Chondrocyte (in vitro differentiated cells): ENCODE measurements around the gene SST. TPM values are rescaled to one million over a fixed set of nuclear protein-coding genes. Genes with fewer than 3 reads are reported as not detected.

ENCODE experiments used
- DNase-seq: peaks from one replicate; pipeline ENCODE4 v3.0.0; 2021; ENCODE audit warnings: mixed read lengths, low spot score
- H3K27ac Mint-ChIP-seq: one replicate; pipeline ENCODE4 v1.8.0; 2021; ENCODE audit warnings: mild to moderate bottlenecking, moderate library complexity, mixed read lengths; ENCODE audit not compliant: unreplicated experiment
- H3K27me3 Mint-ChIP-seq: 2 replicates; pipeline ENCODE4 v1.8.0; 2021; ENCODE audit warnings: low read depth, mixed read lengths
- H3K36me3 Mint-ChIP-seq: 2 replicates; pipeline ENCODE4 v1.8.0; 2021; ENCODE audit warnings: low read depth, mixed read lengths
- H3K4me1 Mint-ChIP-seq: 2 replicates; pipeline ENCODE4 v1.8.0; 2021; ENCODE audit warnings: low read depth, mild to moderate bottlenecking, mixed read lengths
- H3K4me3 Mint-ChIP-seq: one replicate; pipeline ENCODE4 v1.8.0; 2021; ENCODE audit warnings: mild to moderate bottlenecking, moderate library complexity, mixed read lengths; ENCODE audit not compliant: unreplicated experiment
- H3K9me3 Mint-ChIP-seq: 2 replicates; pipeline ENCODE4 v1.8.0; 2021; ENCODE audit warnings: low read depth, mixed read lengths
- total RNA-seq: library from RNA; stranded (reverse); gene quantifications from 3 replicates; pipeline ENCODE4 v1.2.1, GENCODE V29; 2021
- TF ChIP-seq, protein P1 (sequence below): fragments of 200-600 bp; sonication (generic); IDR thresholded peaks from 2 replicates; pipeline ENCODE4 v1.5.0; 2021; ENCODE audit warnings: antibody characterized with exemption, mild to moderate bottlenecking, moderate library complexity

The SST gene
- total RNA-seq, 1 donor from 2014 or later = not detected

DNA sequence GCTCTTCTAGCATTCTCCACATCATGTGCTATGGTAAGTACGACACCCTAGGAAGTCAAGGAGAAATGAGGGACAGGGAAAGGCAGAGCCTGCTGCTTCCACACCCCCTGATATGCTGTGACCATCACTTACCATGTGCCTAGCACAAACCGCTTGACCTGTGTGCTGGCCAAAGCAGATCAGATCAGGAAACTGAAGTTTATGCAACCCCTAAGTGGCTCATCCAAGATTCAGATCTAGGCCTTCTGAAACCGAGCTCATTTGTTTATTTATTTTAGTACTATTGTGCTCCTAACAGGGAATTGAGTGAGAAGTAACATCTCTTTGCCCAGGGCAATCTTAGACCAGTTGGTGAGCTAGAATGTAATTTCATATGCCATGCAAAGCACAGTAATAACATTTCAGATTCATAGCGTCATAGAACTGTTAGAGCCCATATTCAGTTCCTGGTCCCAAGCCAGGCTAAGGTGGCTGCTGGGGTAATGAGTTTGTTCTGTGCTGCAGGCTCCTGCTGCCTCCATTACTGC lies 32.4 kb upstream of the SST start, which contains the start of gene RTP2:
TSS of gene RTP2 (minus strand) at position 51 of the 527 bp plus-strand sequence. CDS start 429 bp downstream, outside the sequence.
- H3K27ac Mint-ChIP-seq = no peak within 1 kb of the TSS
- TF ChIP-seq, protein P1, sequence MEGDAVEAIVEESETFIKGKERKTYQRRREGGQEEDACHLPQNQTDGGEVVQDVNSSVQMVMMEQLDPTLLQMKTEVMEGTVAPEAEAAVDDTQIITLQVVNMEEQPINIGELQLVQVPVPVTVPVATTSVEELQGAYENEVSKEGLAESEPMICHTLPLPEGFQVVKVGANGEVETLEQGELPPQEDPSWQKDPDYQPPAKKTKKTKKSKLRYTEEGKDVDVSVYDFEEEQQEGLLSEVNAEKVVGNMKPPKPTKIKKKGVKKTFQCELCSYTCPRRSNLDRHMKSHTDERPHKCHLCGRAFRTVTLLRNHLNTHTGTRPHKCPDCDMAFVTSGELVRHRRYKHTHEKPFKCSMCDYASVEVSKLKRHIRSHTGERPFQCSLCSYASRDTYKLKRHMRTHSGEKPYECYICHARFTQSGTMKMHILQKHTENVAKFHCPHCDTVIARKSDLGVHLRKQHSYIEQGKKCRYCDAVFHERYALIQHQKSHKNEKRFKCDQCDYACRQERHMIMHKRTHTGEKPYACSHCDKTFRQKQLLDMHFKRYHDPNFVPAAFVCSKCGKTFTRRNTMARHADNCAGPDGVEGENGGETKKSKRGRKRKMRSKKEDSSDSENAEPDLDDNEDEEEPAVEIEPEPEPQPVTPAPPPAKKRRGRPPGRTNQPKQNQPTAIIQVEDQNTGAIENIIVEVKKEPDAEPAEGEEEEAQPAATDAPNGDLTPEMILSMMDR = no peak
- H3K9me3 Mint-ChIP-seq = no peaks in the 10 kb centered on the region
- no peak for DNase-seq
- H3K27me3 Mint-ChIP-seq = peaks cover 9% of the 10 kb centered on the region
- H3K36me3 Mint-ChIP-seq = no peaks in the 10 kb centered on the region
- H3K4me3 Mint-ChIP-seq = no peak within 1 kb of the TSS
- peaks cover 7% of the 10 kb centered on the region for H3K4me1 Mint-ChIP-seq

DNA sequence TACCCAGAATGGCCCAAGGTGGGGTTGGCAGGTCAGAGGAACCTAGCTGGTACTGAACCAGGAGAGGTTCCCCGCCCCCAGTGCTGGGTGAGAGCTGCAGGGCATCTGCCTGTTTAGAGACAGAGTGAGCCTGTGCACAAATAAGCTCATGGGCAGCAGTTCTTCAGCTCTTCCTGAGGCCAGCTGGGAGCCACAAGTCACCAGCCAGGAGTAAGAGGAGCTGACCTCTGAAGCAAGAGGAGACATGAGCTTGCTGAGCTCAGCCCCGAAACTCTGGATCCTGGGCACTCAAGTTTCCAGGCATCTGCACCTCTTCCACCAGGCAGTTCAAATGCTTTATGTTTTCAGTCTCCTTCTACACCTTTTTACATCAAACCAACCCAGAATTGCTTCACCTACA lies 30.1 kb upstream of the SST start:
- Mint-ChIP-seq H3K36me3 (no peaks in the 10 kb centered on the region), H3K27ac (no peak overlapping the region), H3K4me3 (no peak overlapping the region), H3K9me3 (no peaks in the 10 kb centered on the region), H3K27me3 (peaks cover 20% of the 10 kb centered on the region), H3K4me1 (peaks cover 8% of the 10 kb centered on the region)
- TF ChIP-seq, protein P1 = no peak
- DNase-seq = no peak

DNA sequence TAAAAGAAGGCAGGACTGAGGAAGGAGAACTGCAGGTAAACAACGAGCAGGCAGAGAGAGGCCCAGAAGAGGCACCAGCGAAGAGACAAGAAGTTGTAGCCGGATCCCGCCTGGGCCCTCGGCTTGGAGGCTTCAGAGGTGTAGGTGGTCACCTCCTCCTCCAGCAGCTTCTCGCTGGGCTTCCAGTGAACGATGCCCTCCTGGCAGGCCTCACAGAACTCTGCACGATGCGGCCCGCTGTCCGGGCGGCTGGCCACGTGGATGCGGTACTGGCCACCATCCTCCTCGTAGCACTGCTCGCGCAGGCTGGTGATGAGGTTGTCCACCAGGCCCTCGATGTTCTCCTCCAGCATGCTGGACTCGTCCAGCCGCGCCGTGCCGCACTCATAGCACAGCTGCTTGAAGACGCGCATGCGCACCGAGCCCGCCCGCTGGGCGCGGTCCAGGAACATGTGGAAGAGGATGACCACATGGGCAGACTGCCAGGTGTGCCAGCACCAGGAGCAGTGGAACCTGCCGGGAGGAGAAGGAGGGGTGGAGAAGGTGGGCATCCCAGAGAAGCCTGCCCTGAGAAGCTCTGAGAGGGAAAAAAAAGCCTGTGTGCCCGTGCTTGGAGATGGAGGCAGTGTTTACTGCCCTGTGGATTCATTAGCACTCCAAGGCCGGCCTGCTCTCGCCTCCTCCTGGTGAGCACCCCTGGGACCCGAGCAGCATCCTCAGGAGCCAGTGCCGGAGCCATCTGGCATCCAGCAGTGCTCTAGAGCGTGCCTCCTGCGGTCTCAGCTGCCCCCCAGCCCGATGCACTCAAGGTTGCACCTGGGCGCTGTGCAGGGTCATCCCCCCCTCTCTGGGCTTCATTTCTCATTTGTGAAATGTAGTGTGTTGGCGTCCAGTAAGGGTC lies 28.6 kb upstream of the SST start:
- Mint-ChIP-seq H3K4me1 (peaks cover 7% of the 10 kb centered on the region), H3K36me3 (peaks cover 3% of the 10 kb centered on the region), H3K27ac (no peak overlapping the region), H3K27me3 (peaks cover 29% of the 10 kb centered on the region), H3K4me3 (no peak overlapping the region), H3K9me3 (peaks cover 5% of the 10 kb centered on the region)
- no peak for DNase-seq
- TF ChIP-seq, protein P1 = no peak

DNA sequence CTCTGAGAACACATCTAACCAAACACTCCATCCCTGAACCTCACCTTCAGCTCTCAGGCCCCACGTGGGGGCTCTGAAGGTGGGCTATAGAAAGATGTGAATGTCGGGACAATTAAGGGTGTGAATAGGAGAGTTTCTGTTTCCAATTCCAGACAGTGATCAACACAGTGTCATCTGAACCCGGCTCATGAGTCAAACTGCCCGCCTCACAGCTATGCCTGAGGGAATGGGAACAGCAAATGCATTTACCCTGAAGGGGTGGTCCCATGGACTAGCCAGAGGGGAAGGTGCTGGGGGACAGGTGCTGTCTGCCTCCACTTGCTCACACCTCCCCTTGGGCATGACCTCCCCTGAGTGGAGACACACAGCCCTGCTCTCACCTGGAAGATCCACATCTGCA lies 25.8 kb upstream of the SST start:
- peaks cover 5% of the 10 kb centered on the region for H3K9me3 Mint-ChIP-seq
- H3K27me3 Mint-ChIP-seq = peaks cover 36% of the 10 kb centered on the region
- DNase-seq = no peak
- no peak overlapping the region for H3K27ac Mint-ChIP-seq
- TF ChIP-seq, protein P1 = no peak
- no peak overlapping the region for H3K4me3 Mint-ChIP-seq
- H3K4me1 Mint-ChIP-seq = peaks cover 7% of the 10 kb centered on the region
- H3K36me3 Mint-ChIP-seq = peaks cover 4% of the 10 kb centered on the region

DNA sequence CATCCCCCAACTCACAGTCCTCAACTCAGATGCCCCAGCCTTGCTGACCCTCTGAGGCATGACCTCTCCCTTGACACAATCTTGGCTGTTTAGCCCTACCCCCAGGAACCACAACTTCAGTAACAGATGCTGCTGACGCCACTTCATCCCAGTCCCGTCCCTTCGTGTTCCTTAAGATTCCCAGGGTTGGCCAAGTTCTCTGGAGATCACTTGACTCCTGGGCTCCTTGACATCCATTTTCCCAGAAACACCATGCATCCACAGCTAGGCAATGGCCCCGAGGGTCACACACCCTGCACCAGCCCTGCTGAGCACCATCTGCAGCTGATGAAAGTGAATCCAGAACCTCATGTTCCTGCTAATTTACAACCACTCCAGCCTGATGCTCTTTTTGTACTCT lies 25.3 kb upstream of the SST start:
- peaks cover 6% of the 10 kb centered on the region for H3K36me3 Mint-ChIP-seq
- TF ChIP-seq, protein P1 = no peak
- peaks cover 5% of the 10 kb centered on the region for H3K9me3 Mint-ChIP-seq
- H3K27me3 Mint-ChIP-seq = peaks cover 39% of the 10 kb centered on the region
- H3K27ac Mint-ChIP-seq = no peak overlapping the region
- DNase-seq = no peak
- H3K4me1 Mint-ChIP-seq = peaks cover 7% of the 10 kb centered on the region
- no peak overlapping the region for H3K4me3 Mint-ChIP-seq
